H9 (cell line): ENCODE data around the gene NDUFV1. TPM values are rescaled to one million over a fixed set of nuclear protein-coding genes. Genes with fewer than 3 reads are reported as not detected.

Experiments used
- DNase-seq: peaks from one replicate; pipeline ENCODE4 v3.0.0-alpha.2; 2017
- H2AFZ ChIP-seq: one replicate; pipeline ENCODE4 v1.6.1; 2013; ENCODE audit warnings: mild to moderate bottlenecking, low read length, control low read depth, moderate library complexity
- H2AK5ac ChIP-seq: 2 replicates; pipeline ENCODE4 v1.6.1; 2013; ENCODE audit warnings: low read length, control low read depth, mixed read lengths; ENCODE audit not compliant: insufficient read length
- H2BK120ac ChIP-seq: one replicate; pipeline ENCODE4 v1.6.1; 2013; ENCODE audit warnings: low read depth, mild to moderate bottlenecking, low read length, control low read depth, inconsistent platforms; ENCODE audit not compliant: poor library complexity, severe bottlenecking
- H2BK12ac ChIP-seq: 2 replicates; pipeline ENCODE4 v1.6.1; 2013; ENCODE audit warnings: low read length, control low read depth, mixed read lengths, low read depth; ENCODE audit not compliant: insufficient read length
- H2BK15ac ChIP-seq: 2 replicates; pipeline ENCODE4 v1.6.1; 2013; ENCODE audit warnings: low read depth, low read length, control low read depth
- H2BK20ac ChIP-seq: one replicate; pipeline ENCODE4 v1.6.1; 2013; ENCODE audit warnings: low read depth, mild to moderate bottlenecking, low read length, control low read depth, inconsistent platforms; ENCODE audit not compliant: poor library complexity, severe bottlenecking
- H2BK5ac ChIP-seq: 2 replicates; pipeline ENCODE4 v1.6.1; 2013; ENCODE audit warnings: low read length, control low read depth, mixed read lengths; ENCODE audit not compliant: insufficient read length
- H3K14ac ChIP-seq: 2 replicates; pipeline ENCODE4 v1.6.1; 2013; ENCODE audit warnings: low read length, control low read depth; ENCODE audit not compliant: insufficient read depth
- H3K18ac ChIP-seq: 2 replicates; pipeline ENCODE4 v1.6.1; 2013; ENCODE audit warnings: low read depth, mild to moderate bottlenecking, mixed read lengths, low read length, control low read depth; ENCODE audit not compliant: insufficient read length
- H3K23ac ChIP-seq: 2 replicates; pipeline ENCODE4 v1.6.1; 2013; ENCODE audit warnings: low read length, control low read depth, mixed read lengths, low read depth; ENCODE audit not compliant: insufficient read length
- H3K23me2 ChIP-seq: 2 replicates; pipeline ENCODE4 v1.6.1; 2013; ENCODE audit warnings: low read depth, mild to moderate bottlenecking, mixed read lengths, low read length, control low read depth; ENCODE audit not compliant: insufficient read length, poor library complexity, severe bottlenecking
- H3K27ac ChIP-seq: 2 replicates; pipeline ENCODE4 v1.5.1; 2013; ENCODE audit warnings: low read length, control low read depth, mixed read lengths, low read depth; ENCODE audit not compliant: insufficient read length
- H3K27me3 ChIP-seq: 2 replicates; pipeline ENCODE4 v1.6.1; 2013; ENCODE audit warnings: low read length, control low read depth, inconsistent platforms; ENCODE audit not compliant: insufficient read depth
- H3K4ac ChIP-seq: 2 replicates; pipeline ENCODE4 v1.6.1; 2013; ENCODE audit warnings: low read depth, mild to moderate bottlenecking, control low read depth, inconsistent platforms, low read length, moderate library complexity
- H3K4me1 ChIP-seq: 2 replicates; pipeline ENCODE4 v1.6.1; 2013; ENCODE audit warnings: low read length, control low read depth, inconsistent platforms; ENCODE audit not compliant: insufficient read depth
- H3K4me2 ChIP-seq: 2 replicates; pipeline ENCODE4 v1.6.1; 2013; ENCODE audit warnings: low read length, control low read depth, mixed read lengths; ENCODE audit not compliant: insufficient read length, insufficient read depth
- H3K56ac ChIP-seq: 2 replicates; pipeline ENCODE4 v1.6.1; 2013; ENCODE audit warnings: low read depth, mild to moderate bottlenecking, mixed read lengths, low read length, control low read depth; ENCODE audit not compliant: insufficient read length
- H3K79me1 ChIP-seq: 2 replicates; pipeline ENCODE4 v1.6.1; 2013; ENCODE audit warnings: low read depth, mild to moderate bottlenecking, moderate library complexity, low read length, control low read depth, inconsistent platforms; ENCODE audit not compliant: insufficient read depth, poor library complexity, severe bottlenecking
- H3K79me2 ChIP-seq: 2 replicates; pipeline ENCODE4 v1.6.1; 2013; ENCODE audit warnings: low read length, control low read depth, inconsistent platforms; ENCODE audit not compliant: insufficient read depth
- H3K9ac ChIP-seq: 2 replicates; pipeline ENCODE4 v1.6.1; 2013; ENCODE audit warnings: low read length, control low read depth, mixed read lengths; ENCODE audit not compliant: insufficient read length; ENCODE audit errors: extremely low read depth
- H3K9me3 ChIP-seq: one replicate; pipeline ENCODE4 v1.6.1; 2013; ENCODE audit warnings: low read depth, low read length, inconsistent platforms; ENCODE audit not compliant: control insufficient read depth
- H3T11ph ChIP-seq: one replicate; pipeline ENCODE4 v1.6.1; 2013; ENCODE audit warnings: mild to moderate bottlenecking, low read length, control low read depth, inconsistent platforms
- H4K20me1 ChIP-seq: one replicate; pipeline ENCODE4 v1.6.1; 2013; ENCODE audit not compliant: control insufficient read depth, insufficient read length, insufficient read depth
- H4K5ac ChIP-seq: 2 replicates; pipeline ENCODE4 v1.6.1; 2013; ENCODE audit warnings: low read depth, mild to moderate bottlenecking, mixed read lengths, low read length, control low read depth; ENCODE audit not compliant: insufficient read length
- H4K8ac ChIP-seq: replicated peaks from 2 replicates; pipeline ENCODE4 v1.6.1; 2013; ENCODE audit warnings: low read length, control low read depth, mixed read lengths, low read depth; ENCODE audit not compliant: insufficient read length
- H4K91ac ChIP-seq: 2 replicates; pipeline ENCODE4 v1.6.1; 2013; ENCODE audit warnings: low read depth, mild to moderate bottlenecking, moderate library complexity, mixed read lengths, low read length, control low read depth; ENCODE audit not compliant: insufficient read length
- H3K27ac Mint-ChIP-seq, 3 experiments: 2 replicates in 2 of 3; 3 replicates in 1 of 3; pipeline ENCODE4 v1.8.0; 2020 to 2021; ENCODE audit warnings: mixed read lengths in 3 of 3, mild to moderate bottlenecking in 1 of 3, moderate library complexity in 1 of 3
- H3K27me3 Mint-ChIP-seq: 2 replicates; pipeline ENCODE4 v1.8.0; 2021; ENCODE audit warnings: low read depth, mild to moderate bottlenecking, moderate library complexity, mixed read lengths
- H3K36me3 Mint-ChIP-seq, 3 experiments: 2 replicates in 2 of 3; 3 replicates in 1 of 3; pipeline ENCODE4 v1.8.0; 2020 to 2021; ENCODE audit warnings: low read depth in 3 of 3, mixed read lengths in 3 of 3; ENCODE audit not compliant: insufficient read depth in 1 of 3
- H3K4me1 Mint-ChIP-seq, 2 experiments: 2 replicates each; pipeline ENCODE4 v1.8.0; 2020; ENCODE audit warnings: mixed read lengths in 2 of 2
- H3K4me3 Mint-ChIP-seq, 2 experiments: 2 replicates in 1 of 2; 3 replicates in 1 of 2; pipeline ENCODE4 v1.8.0; 2020 to 2021; ENCODE audit warnings: mild to moderate bottlenecking in 2 of 2, mixed read lengths in 2 of 2, moderate library complexity in 1 of 2
- H3K9me3 Mint-ChIP-seq, 2 experiments: 2 replicates in 1 of 2; 3 replicates in 1 of 2; pipeline ENCODE4 v1.8.0; 2020; ENCODE audit warnings: mild to moderate bottlenecking in 2 of 2, mixed read lengths in 2 of 2, moderate library complexity in 1 of 2
- CTCF ChIP-seq: fragments of 200-600 bp; sonication (generic); conservative IDR thresholded peaks from 3 replicates; pipeline ENCODE4 v1.8.0; 2021; ENCODE audit warnings: antibody characterized with exemption, mild to moderate bottlenecking
- WGBS: extraction: QIAGEN DNeasy Blood & Tissue Kit; methylation state at CpG from one replicate; pipeline ENCODE4 v1.1.7; 2013; ENCODE audit warnings: missing lambda C conversion rate, low lambda C conversion rate, mixed read lengths; ENCODE audit not compliant: insufficient read length; ENCODE audit errors: extremely low coverage; 5-methylcytosine and 5-hydroxymethylcytosine counted together
- total RNA-seq: library from RNA; stranded (reverse); gene quantifications from 2 replicates; pipeline ENCODE4 v1.2.1, GENCODE V29; 2021

NDUFV1 gene
- total RNA-seq, 1 experiment from 2014 or later: 154 TPM

- H3K79me2 ChIP-seq: no peaks in the 10 kb centered on the region
- no peak overlapping the region for H3K18ac ChIP-seq
- peak; percentile 23 for DNase-seq
- peaks cover 7% of the 10 kb centered on the region; the same call in 1 of the 2 replicates for H3K27me3 ChIP-seq
- no peaks in the 10 kb centered on the region for H3K79me1 ChIP-seq
- no peak overlapping the region for H3K27ac Mint-ChIP-seq
- no peak overlapping the region for H3K23ac ChIP-seq
- no peak overlapping the region for H4K91ac ChIP-seq
- no peak overlapping the region for H2AK5ac ChIP-seq
- no peak overlapping the region for H3K14ac ChIP-seq
- no peak overlapping the region for H3K56ac ChIP-seq
- no peak overlapping the region for H2BK12ac ChIP-seq
- no peak overlapping the region for H3K4me3 Mint-ChIP-seq
- H4K8ac ChIP-seq: no peak overlapping the region
- peaks cover 53% of the 10 kb centered on the region for H3K27me3 Mint-ChIP-seq
- no peak overlapping the region for H2BK120ac ChIP-seq
- H3K4ac ChIP-seq: no peak overlapping the region
- no peak overlapping the region for H2BK20ac ChIP-seq
- no peak overlapping the region for H3T11ph ChIP-seq
- H3K9ac ChIP-seq: no peak overlapping the region
- H2AFZ ChIP-seq: no peak overlapping the region
- no peak overlapping the region for H3K27ac ChIP-seq
- H3K4me1 ChIP-seq: no peaks in the 10 kb centered on the region
- no peak overlapping the region for H3K4me2 ChIP-seq
- no peaks in the 10 kb centered on the region for H3K23me2 ChIP-seq
- H2BK5ac ChIP-seq: no peak overlapping the region
- peaks cover 2 to 4% of the 10 kb centered on the region in 2 experiments; a peak in 2 of 4 replicates for H3K4me1 Mint-ChIP-seq
- TF ChIP-seq CTCF: no peak
- no peaks in the 10 kb centered on the region for H4K20me1 ChIP-seq
- no peaks in the 10 kb centered on the region for H3K9me3 ChIP-seq
- H3K36me3 Mint-ChIP-seq: no peaks in the 10 kb centered on the region; a peak in 1 of 7 replicates
- H3K9me3 Mint-ChIP-seq: peaks cover 0 to 4% of the 10 kb centered on the region in 2 experiments; a peak in 2 of 5 replicates
- no peak overlapping the region for H2BK15ac ChIP-seq
- no peak overlapping the region for H4K5ac ChIP-seq
- no CpG with 5 or more reads among the region's 24 CpGs for WGBS
These were observed 32.0 kb downstream of the NDUFV1 start for GRCh38 chr11:67638535-67639437.
